Tibial nerve (tissue), 4 donors: ENCODE data around the gene PERCC1.

ENCODE experiments used
- EP300 ChIP-seq, 2 donors: sonication (generic); formaldehyde crosslinking; IDR thresholded peaks; one replicate each; pipeline ENCODE4 v1.6.1; 2017; ENCODE audit warnings: antibody characterized with exemption in 2 of 2, mild to moderate bottlenecking in 1 of 2
- POLR2A ChIP-seq, 2 donors: fragments of 450-650 bp; IDR thresholded peaks; one replicate each; pipeline ENCODE4 v1.6.1; 2017; ENCODE audit warnings: antibody characterized with exemption in 2 of 2, mild to moderate bottlenecking in 2 of 2, moderate library complexity in 2 of 2
- TF ChIP-seq, protein P1 (sequence below), 5 experiments: fragments of 200-600 bp in 3 of 5; fragments of 450-650 bp in 2 of 5; sonication (generic) in 3 of 5; IDR thresholded peaks; one replicate each; pipeline ENCODE4 v1.5.1; 2016 to 2019; ENCODE audit warnings: antibody characterized with exemption in 5 of 5, mild to moderate bottlenecking in 3 of 5, moderate library complexity in 2 of 5

DNA sequence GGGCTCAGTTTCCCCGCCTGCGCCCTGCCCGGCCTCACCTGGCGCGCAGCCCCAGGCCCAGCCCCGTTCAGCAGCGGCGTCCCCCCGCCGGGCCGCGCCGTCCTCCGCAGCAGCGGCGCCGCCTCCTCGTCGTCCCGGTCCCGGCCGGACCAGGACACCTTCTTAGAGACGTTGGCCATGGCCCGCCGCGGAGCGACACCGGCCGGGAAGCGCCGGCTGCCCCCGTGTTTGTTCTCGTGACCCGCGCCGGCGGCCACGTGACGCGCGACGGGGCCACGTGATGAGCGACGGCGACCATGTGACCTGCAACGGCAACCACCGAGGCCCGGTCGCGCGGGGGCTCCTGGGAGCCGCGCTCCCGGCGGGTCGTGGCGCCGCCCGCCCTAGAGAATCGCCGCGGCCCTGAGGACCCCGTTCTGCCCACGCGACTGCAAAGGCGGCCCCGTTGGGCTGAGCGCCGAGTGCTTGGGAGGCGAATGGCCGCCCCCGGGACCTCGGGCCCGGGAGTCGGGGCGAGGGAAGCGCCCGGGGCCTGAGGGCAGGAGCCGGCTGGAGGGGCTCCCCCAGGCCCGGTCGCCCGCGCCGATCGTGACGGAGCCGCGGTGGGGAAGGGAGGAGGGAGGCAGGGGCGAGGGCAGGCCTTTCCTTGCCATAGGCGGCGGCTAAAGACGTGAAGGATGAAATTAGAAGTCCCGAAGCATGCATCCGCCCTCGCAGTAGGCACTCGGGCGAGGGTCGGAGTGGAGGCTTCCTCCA, 44.1 kb downstream of the PERCC1 start, which contains the start of gene CLCN7:
- TF ChIP-seq, protein P1, sequence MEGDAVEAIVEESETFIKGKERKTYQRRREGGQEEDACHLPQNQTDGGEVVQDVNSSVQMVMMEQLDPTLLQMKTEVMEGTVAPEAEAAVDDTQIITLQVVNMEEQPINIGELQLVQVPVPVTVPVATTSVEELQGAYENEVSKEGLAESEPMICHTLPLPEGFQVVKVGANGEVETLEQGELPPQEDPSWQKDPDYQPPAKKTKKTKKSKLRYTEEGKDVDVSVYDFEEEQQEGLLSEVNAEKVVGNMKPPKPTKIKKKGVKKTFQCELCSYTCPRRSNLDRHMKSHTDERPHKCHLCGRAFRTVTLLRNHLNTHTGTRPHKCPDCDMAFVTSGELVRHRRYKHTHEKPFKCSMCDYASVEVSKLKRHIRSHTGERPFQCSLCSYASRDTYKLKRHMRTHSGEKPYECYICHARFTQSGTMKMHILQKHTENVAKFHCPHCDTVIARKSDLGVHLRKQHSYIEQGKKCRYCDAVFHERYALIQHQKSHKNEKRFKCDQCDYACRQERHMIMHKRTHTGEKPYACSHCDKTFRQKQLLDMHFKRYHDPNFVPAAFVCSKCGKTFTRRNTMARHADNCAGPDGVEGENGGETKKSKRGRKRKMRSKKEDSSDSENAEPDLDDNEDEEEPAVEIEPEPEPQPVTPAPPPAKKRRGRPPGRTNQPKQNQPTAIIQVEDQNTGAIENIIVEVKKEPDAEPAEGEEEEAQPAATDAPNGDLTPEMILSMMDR (IDR thresholded peaks at IDR 0.05): peak in 2 of 5 experiments; percentile 29 to 51
- peak; percentile 85 to 87 for TF ChIP-seq POLR2A (IDR thresholded peaks at IDR 0.05)
- TF ChIP-seq EP300 (IDR thresholded peaks at IDR 0.05): peak; percentile 62 to 93
